GM18907 (cell line): ENCODE results near the gene ACLY.
"Not testable (repeated sequence)": the region's sequence is repeated elsewhere in the genome, so short reads cannot be mapped to it uniquely, and the experiment has no call there.

Experiments
- ATAC-seq: cut with Tn5 transposase; IDR thresholded peaks from one replicate; pipeline ENCODE4 v1.9.1; 2021; ENCODE audit warnings: mild to moderate bottlenecking, moderate library complexity; ENCODE audit not compliant: unreplicated experiment

ACLY gene

DNA sequence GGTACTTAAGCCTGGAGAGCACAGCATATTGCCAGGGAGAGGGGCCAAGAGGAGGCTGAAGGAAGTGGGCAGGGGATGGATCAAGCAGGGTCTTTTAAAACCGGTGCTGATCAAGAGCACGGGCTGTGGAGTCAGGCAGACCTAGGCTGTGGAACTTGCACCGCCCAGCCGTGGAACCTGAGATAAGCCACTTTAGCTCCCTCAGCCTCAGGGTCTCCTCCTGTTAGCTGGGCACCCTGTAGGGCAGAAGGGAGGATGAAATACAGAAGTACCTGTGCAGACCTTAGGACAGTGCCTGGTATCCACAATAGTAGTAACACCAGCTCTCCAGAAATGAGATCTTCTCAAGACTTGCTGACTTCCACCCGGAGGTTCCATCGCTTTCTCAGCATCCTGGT is 20.9 kb upstream of the ACLY start:
- no peak for ATAC-seq

DNA sequence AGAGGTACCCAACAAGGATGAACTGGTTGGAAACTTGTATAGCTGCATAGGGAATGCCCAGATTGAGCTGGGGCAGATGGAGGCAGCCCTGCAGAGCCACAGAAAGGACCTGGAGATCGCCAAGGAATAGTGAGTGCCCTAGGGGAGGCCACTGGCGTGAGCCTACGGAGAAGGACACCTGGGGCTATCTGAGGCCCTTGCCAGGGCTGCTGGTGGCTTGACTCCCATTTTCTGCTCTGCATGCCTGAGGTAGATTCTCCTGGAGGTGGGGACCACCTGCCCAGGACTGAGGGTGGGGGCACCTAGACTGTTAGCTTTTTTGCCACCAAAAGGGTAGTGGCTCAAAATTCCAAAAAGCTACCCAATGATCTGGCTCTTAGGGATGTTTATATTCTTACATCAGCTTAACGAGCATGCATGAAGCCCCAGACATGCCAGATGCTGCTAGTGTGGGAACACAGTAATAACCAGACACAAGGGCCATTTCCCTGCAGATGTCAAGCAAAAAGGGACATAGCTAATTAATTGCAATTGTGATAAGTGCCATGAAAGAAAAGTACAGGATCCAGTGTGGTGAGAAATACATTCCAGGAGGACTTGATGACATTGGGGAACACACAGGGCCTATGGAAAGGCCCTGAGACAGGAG is 20.4 kb upstream of the ACLY start:
- no peak for ATAC-seq

DNA sequence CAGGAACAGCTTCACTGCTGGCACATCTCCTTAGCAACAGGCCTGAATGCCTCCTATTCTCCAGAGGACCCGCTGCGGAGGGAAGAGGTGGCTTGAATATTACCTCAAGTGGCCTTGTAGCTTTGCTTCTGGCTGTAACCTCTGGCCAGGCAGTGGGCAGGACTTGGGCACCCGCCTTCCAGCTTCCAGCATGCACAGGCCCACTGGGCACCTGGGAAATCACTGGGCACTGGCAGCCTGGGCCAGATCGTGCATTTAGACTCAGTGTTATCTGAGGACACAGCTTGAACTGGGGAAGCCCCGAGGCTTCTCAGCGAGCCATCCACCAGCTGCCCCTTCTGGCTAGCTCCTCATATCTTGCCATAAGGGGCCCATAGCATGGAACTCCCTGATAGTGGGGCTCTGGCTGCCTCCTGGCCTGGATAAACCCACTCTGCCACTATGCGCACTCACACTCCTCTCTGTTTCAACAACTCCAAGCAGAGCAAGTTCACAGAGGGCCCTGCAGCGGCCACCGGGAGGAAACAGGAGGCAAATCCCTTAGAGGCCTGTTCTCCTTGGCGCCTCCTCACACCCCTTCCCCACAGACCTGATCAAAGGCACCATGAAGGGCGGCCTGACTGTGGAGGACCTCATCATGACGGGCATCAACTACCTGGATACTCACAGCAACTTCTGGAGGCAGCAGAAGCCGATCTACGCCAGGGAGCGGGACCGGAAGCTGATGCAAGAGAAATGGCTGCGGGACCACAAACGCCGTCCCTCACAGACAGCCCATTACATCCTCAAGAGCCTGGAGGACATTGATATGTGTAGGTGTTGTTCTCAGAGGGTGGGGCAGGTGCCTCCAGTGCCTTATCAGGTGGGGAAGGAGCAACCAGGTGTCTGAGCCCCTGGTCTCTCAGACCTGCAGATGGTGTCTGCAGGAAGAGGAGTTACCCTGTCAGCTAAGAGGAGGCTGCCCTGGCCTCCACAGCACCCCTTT is 19.5 kb upstream of the ACLY start:
- no peak for ATAC-seq

DNA sequence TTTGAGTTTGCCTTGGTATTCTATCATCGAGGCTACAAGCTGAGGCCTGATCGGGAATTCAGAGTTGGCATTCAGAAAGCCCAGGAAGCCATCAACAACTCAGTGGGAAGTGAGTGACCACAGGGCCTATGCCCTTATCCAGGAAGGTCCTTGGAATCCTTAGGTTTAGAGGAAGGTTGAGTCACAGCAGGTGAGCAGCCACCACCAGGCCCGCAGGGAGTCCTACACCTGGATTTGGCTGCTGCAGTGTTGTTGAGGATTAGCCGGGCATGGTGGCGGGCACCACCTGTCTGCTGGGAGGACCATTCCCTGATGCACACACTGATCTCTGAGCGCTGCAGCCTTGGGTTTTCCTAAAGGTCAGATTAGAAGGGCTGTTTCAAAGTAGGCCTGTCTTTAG is 16.9 kb upstream of the ACLY start:
- ATAC-seq: no peak

DNA sequence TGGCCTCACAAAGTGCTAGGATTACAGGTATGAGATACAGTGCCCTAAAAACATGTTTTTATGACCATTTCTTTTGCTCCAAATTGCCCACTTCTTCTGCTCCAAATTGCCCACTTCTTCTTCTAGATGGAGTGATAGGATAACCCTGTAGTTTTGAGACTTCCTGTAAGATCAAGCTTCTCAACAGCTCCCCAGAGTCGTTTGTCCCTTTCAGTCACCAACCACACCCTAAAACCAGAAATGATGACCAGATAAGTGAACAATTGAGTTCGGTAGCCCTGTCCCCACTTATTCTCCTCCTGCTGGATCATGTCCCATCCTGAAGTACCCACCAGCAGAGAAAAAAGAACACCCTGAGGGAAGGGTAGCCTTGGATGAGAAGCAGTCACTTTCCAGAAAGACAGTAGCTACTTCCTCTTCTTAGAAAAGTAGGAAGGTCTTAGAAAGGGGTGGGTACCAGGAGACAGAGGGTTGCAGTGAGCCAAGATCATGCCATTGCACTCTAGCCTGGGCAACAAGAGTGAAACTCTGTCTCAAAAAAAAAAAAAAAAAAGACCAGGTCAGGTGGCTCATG is 14.2 kb upstream of the ACLY start:
- no peak for ATAC-seq

DNA sequence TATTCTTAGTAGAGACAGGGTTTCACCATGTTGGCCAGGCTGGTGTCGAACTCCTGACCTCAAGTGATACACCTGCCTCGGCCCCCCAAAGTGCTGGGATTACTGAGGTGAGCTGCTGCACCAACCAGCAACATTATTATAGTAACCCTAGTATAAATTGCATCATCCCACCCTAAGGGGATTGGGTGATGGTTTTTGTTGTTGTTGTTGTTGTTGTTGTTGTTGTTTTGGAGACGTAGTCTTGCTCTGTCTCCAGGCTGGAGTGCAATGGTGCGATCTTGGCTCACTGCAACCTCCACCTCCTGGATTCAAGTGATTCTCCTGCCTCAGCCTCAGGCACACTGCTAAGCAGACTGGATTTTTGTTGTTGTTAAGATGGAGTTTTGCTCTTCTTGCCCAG is 13.0 kb upstream of the ACLY start:
- not testable (repeated sequence) for ATAC-seq

DNA sequence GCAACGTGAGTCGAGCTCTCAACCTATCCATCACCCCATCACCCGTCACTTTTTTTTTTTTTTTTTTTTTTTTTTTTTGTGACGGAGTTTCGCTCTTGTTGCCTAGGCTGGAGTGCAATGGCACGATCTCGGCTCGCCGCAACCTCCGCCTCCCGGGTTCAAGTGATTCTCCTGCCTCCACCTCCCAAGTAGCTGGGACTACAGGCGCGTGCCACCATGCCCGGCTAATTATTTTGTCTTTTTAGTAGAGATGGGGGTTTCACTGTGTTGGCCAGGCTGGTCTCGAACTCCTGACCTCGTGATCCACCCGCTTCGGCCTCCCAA is 12.0 kb upstream of the ACLY start:
- ATAC-seq: not testable (repeated sequence)

DNA sequence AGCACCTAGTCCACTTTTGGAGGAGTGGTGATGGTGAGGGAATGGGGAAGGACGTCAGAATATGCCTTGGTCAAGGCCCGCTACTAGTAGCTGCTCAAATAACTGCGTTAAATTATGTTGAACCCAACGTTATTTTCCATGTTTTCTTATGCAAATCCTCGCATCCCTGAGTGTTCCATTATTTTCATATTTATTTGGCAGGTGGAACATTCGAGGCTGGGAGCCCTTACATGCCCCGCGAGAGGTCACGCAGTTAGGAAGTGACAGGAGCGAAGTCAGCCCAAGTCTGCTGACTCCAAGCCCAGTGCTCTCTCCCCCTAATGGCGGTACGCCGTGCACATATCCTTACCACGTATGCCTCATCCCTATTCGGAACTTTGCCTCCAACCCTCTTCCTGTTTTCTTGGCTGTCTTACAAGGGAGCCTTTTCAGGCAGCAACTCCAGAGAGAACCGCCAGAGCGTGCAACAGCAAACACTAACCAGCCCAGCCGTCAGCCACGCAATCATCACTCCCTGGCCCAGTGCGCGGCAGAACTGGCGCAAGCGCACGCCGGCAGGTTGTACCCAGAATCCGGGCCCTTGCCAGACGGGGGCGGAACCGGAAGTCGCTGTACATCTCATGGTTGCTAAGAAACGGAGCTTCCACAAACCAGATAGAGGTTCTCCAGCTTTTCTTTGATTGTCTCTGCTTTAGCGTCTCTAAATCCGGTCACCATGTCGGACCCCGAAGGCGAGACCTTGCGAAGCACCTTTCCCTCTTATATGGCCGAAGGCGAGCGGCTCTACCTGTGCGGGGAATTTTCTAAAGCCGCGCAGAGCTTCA is 11.5 kb upstream of the ACLY start, which contains the start of gene ODAD4:
Gene ODAD4, plus strand, starts transcription at position 609 of the 824 bp plus-strand sequence. Its CDS starts 107 bp downstream, at position 716.
- peak; percentile 91 for ATAC-seq

DNA sequence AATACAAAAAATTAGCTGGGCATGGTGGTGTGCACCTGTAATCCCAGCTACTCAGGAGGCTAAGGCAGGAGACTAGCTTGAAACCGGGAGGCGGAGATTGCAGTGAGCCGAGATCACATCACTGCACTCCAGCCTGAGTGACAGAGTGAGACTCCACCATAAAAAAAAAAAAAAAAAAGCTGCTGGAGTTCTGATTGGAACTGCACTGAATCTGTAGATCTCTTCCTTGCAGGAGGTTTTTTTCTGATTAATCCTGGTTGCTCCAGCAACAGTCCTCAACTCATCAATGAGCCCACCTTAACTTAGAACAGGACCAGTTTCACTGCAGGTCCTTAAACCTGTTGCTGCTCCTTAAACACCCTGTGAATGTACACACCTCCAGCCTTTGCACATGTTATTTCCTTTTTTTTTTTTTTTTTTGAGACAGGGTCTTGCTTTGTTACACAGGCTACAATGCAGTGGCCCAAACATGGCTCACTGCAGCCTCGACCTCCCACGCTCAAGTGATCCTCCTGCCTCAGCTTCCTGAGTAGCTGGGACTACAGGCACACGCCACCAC is 10.0 kb upstream of the ACLY start:
- no peak for ATAC-seq

DNA sequence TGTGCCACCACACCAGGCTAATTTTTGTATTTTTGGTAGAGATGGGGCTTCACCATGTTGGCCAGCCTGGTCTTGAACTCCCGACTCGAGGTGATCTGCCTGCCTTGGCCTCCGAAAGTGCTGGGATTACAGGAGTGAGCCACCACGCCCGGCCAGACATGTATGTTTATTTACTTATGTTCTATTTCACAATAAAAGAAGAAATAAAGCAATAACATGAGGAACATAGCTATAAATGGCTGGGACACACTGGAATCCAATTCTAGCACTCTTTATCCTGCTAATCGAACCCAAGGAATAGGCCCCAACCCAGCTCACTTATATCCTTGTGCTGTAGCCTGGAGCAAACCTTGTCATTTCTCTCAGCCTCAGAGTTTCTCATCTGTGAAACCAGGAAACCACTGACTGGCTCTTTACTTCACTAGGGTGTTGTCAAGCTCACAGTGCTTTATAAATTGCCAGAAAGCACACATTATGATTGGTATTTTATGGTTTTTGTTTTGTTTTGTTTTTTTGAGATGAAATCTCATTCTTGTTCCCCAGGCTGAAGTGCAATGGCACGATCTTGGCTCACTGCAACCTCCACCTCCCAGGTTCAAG is 7.3 kb upstream of the ACLY start:
- ATAC-seq: no peak

DNA sequence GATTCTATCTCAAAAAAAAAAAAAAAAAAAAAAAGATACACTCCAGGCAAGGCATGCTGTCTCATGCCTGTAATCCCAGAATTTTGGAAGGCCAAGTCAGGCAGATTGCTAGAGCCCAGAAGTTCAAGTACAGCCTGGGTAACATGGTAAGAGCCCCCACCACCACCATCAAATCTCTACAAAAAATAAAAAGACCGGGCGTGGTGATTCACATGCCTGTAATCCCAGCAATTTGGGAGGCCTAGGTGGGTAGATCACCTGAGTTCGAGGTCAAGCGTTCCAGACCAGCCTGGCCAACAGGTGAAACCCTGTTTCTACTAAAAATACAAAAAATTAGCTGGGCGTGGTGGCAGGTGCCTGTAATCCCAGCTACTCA is 1.8 kb upstream of the ACLY start:
- ATAC-seq: no peak

DNA sequence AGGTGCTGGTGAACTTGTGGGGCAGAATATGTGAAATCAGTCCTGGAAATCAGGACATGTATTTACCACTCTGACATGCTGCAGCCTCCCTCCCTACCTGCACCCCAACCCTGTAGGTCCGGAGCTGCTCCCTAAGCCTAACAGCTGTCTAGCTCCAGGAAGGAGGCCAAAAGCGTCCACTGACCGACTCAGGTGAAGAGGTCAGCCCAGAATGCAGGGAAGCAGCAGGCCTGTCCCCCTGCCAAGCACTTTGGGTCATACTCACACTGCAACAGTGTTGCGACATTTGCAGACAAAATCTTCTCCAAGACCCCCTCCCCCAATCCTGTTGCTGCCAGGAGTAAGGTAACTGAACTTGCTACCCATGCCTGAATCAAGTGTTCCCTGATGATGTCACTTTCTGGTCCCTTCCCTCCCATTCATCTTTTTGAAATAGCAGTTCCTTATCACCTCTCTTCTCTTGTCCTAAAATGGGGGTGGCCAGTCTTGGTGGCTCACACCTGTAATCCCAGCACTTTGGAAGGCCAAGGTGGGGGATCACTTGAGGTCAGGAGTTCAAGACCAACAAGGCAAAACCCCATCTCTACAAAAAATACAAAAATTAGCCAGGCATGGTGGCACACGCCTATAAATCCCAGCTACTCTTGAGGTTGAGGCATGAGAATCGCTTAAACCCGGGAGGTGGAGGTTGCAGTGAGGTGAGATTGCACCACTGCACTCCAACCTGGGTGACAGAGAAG is 1.3 kb upstream of the ACLY start:
- ATAC-seq: no peak

DNA sequence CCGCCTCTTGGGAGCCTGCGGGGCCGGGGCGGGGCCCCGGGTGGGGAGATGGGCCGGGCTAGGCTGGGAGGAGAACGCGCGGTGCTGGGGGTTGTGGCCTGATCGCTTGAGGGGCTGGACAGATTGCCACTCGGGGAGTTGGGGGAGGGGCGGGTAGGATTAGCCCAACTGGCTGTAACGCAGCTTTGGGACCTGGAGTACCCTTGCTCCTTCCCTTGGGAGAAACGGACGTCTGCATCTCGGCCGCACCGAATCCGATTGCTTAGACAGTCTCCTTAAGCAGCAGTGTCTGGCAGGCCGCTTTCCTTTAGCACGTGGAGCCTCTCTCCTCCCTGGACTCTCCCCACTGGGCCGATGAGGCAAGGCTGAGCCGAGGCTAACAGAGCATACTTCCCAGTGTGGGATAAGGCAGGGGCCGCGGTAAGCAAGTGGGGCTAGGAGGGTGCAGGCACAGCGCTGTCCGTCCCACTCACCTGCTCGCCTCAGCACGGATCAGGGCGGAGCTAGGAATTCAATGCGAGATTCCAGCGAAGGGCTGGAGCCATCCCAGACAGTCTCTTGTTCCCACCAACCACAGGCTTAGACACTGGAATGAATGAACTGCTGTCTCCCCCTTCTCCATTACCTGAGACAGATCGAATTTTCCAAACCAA is 540 bp upstream of the ACLY start:
- ATAC-seq: peak; percentile 12

DNA sequence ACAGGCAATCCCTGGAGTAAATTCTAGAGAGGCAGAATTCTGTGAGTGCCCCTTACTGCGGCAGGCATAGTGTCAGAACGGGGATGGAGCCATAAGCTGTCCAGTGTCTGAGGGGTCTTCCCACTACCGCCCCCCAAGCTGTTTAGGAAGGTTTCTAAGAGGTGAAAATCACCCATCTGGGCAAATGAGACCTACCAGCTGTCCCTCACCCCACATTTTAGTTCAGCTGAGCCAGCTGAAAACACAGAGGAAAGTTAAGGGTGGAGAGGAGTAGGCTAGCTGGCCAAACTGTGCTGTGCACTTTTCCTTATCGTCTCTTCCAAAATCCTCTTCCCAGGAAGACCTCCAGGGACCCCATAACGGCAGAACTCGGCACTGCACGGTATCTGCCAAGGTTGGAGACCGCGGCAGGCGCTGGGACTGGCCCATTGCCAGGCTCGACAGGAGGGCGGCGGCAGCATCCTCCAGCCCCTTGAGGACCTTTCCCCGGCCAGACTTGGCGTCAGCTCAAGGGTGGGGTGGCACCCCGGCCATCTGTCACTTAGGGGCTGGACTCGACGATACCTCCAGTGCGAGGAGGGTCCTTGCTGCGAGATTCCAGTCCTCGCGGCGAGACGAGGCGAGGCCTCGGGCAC is 955 bp downstream of the ACLY start:
- ATAC-seq: peak; percentile 11

DNA sequence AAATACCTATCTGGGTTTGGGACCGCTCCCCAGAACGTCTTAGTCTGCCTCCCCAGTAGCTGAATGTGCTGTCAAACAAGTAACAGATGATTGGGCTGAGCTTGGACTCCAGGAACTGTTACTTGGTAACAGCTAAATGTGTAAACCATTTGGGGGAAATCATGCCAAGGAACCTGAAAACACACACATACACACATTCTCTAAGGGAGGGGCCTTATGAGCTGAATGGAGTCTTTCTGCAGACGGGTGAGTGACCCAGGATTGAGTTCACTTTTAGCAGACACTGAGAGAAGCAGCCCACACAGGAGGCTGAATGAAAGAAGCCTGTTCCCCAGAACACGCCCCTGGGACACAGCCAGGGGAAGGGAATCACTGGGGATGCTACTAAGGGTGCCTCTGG is 1.6 kb downstream of the ACLY start:
- ATAC-seq: no peak

DNA sequence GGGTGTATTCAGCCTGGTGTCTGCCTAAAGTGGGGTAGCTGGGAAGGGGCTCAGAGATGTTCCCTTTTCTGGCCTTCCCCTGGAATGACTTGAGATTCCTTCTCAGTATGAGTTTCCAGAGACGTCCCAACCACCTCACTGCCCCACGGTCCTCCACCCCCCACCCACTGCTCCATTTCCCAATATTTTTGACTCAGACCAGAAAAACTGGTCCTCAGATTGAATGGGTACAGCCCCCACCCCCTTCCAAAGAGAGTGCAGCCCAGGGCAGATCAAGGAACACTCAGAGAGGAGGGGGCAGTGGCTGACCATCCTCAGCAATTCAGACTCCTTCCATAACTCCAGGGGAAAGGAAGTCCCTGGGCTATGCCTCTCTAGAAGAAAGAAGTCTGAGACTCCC is 3.2 kb downstream of the ACLY start:
- no peak for ATAC-seq

DNA sequence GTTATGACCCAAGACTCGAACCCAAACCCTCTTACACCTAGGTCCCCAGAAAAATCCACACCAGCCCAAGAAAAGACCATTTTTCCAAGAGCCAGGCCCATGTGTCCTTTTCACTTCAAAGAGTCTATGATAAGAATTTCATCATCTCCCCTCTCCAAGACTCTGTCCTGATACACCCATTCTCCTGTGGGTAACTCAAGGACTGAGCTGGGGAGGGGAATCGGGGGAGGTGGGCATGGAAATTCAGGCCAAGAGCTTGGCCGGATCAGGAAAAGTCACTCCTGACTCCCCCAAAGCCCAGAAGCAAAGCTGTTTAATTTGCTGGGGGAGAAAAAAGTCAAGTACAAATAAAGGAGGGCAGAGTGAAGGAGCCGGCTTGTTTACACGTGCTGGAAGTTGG is 3.7 kb downstream of the ACLY start:
- no peak for ATAC-seq

DNA sequence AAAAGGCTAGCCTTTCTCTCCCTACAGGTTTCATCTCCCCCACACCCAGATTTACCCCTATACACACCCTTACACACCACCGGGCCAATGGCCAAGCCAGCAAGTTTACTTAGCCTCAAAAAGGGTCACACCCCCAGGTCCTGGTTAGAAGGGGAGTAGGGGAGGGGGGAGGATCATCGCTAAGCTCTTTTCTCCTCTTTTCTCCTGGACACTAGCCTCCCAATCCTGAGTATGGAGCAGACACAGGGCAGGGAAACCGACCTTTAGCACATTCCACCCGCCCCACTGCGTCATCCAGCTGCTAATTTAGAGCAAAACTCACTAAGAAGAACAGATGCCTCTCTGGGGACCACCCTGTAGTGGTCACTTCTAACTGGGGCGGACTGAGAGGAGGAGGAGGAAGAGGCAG is 4.4 kb downstream of the ACLY start:
- no peak for ATAC-seq

DNA sequence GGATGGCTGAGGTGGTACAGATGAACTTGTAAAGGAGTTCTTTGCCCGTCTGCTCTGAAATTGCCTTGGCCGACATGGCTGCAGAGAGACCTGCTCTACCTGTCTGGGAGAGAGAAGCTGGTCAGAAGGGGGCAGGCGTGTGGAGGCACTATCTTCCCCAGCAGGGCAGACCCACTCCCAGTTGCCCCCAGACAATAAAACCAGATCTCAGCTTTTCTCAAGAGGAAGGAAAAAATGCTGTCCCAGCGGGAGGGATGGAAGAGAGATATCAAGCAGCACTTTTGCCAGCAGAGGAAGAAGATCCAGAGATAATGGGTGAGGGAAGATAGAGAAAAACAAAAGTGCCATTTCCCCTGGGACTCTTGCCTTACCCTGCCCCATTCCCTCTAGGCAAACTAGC is 5.0 kb downstream of the ACLY start:
- no peak for ATAC-seq
